Keratinocyte (primary cell): ENCODE data around the gene MESD. TPM values are rescaled to one million over a fixed set of nuclear protein-coding genes. Genes with fewer than 3 reads are reported as not detected.

Experiments
- DNase-seq: peaks from one replicate; pipeline ENCODE4 v3.0.0-alpha.2; 2011; ENCODE audit warnings: low read depth, missing footprints, low spot score
- FAIRE-seq: peaks from 2 replicates; lab custom pipeline; 2011; peaks lifted over from hg19 to GRCh38; lab: Jason Lieb, UNC
- H2AFZ ChIP-seq: 2 replicates; pipeline ENCODE4 v1.6.0; 2012; ENCODE audit warnings: low read length, control low read depth, inconsistent platforms; ENCODE audit not compliant: control insufficient read depth
- H3K27ac ChIP-seq: 2 replicates; pipeline ENCODE4 v1.5.1; 2011; ENCODE audit warnings: low read length; ENCODE audit not compliant: control insufficient read depth, insufficient read depth
- H3K27me3 ChIP-seq: 3 replicates; pipeline ENCODE4 v1.6.0; 2011; ENCODE audit warnings: low read length; ENCODE audit not compliant: control insufficient read depth, insufficient read depth; ENCODE audit errors: extremely low read depth
- H3K36me3 ChIP-seq, 2 experiments: 2 replicates in 1 of 2; 3 replicates in 1 of 2; pipeline ENCODE4 v1.5.1; 2011; ENCODE audit warnings: low read length in 2 of 2, mild to moderate bottlenecking in 1 of 2; ENCODE audit not compliant: control insufficient read depth in 2 of 2, insufficient read depth in 2 of 2; ENCODE audit errors: extremely low read depth in 1 of 2
- H3K4me1 ChIP-seq: 3 replicates; pipeline ENCODE4 v1.5.1; 2011; ENCODE audit warnings: low read length; ENCODE audit not compliant: control insufficient read depth, insufficient read depth; ENCODE audit errors: extremely low read depth
- H3K4me2 ChIP-seq: 3 replicates; pipeline ENCODE4 v1.6.0; 2011; ENCODE audit warnings: low read depth, low read length; ENCODE audit not compliant: control insufficient read depth, insufficient read depth; ENCODE audit errors: extremely low read depth
- H3K4me3 ChIP-seq, 3 experiments: fragments of 200-600 bp in 1 of 3; sonication (generic) in 1 of 3; 2 replicates in 2 of 3; 3 replicates in 1 of 3; pipeline ENCODE4 v1.5.1; 2011 to 2016; ENCODE audit warnings: low read length in 3 of 3, mild to moderate bottlenecking in 3 of 3, control low read depth in 2 of 3, inconsistent platforms in 1 of 3, low read depth in 1 of 3, mixed read lengths in 1 of 3, mixed run types in 1 of 3, moderate library complexity in 1 of 3; ENCODE audit not compliant: control insufficient read depth in 2 of 3, insufficient read depth in 2 of 3; ENCODE audit errors: extremely low read depth in 1 of 3
- H3K79me2 ChIP-seq: 2 replicates; pipeline ENCODE4 v1.6.0; 2012; ENCODE audit warnings: low read length; ENCODE audit not compliant: control insufficient read depth, insufficient read depth
- H3K9ac ChIP-seq: 3 replicates; pipeline ENCODE4 v1.6.0; 2011; ENCODE audit warnings: low read length; ENCODE audit not compliant: control insufficient read depth, insufficient read depth; ENCODE audit errors: extremely low read depth
- H3K9me1 ChIP-seq: 3 replicates; pipeline ENCODE4 v1.6.0; 2011; ENCODE audit warnings: low read length; ENCODE audit not compliant: control insufficient read depth, insufficient read depth; ENCODE audit errors: extremely low read depth
- H3K9me3 ChIP-seq: 2 replicates; pipeline ENCODE4 v1.5.1; 2012; ENCODE audit warnings: low read depth, low read length; ENCODE audit not compliant: control insufficient read depth
- H4K20me1 ChIP-seq: 3 replicates; pipeline ENCODE4 v1.6.0; 2011; ENCODE audit warnings: low read length; ENCODE audit not compliant: control insufficient read depth, insufficient read depth; ENCODE audit errors: extremely low read depth
- EZH2 ChIP-seq: IDR thresholded peaks from one replicate; pipeline ENCODE4 v1.6.1; 2012; ENCODE audit warnings: inconsistent platforms, mild to moderate bottlenecking, low read length, moderate library complexity
- dilution Hi-C: fragments of 300-500 bp; cut with MboI; formaldehyde crosslinking; loops from one replicate; pipeline ENCODE4 v1.7.0; 2020; ENCODE audit warnings: low sequenced_read_pairs; ENCODE audit not compliant: extremely low pct_ligation_motif_present
- polyA plus RNA-seq, 5 experiments: library from polyadenylated mRNA; depleted of rRNA in 3 of 5; stranded (reverse) in 3 of 5; stranded (forward) in 1 of 5; unstranded in 1 of 5; fragments of >200 nt; gene quantifications; 1 replicate in 1 of 5; 2 replicates in 3 of 5; 3 replicates in 1 of 5; pipeline versions ENCODE4 v1.2.1 to v1.2.3, GENCODE V29; 2011 to 2012; ENCODE audit warnings: missing spikeins in 2 of 5, low read depth in 1 of 5, low replicate concordance in 1 of 5
- TF ChIP-seq, protein P1 (sequence below), 3 experiments: IDR thresholded peaks in 1 of 3; conservative IDR thresholded peaks in 1 of 3; optimal IDR thresholded peaks in 1 of 3; 2 replicates in 2 of 3; 3 replicates in 1 of 3; pipeline versions ENCODE3 to v1.5.1; 2011; ENCODE audit warnings: low read length in 3 of 3, mild to moderate bottlenecking in 3 of 3, moderate library complexity in 2 of 3, control low read depth in 1 of 3, inconsistent platforms in 1 of 3; ENCODE audit not compliant: insufficient read depth in 2 of 3; ENCODE audit errors: extremely low read depth in 1 of 3

Gene MESD
- polyA plus RNA-seq, 1 donor (not counting 4 experiments of a cell fraction or from before 2014, with no cell fraction given) = 18.7 TPM

DNA sequence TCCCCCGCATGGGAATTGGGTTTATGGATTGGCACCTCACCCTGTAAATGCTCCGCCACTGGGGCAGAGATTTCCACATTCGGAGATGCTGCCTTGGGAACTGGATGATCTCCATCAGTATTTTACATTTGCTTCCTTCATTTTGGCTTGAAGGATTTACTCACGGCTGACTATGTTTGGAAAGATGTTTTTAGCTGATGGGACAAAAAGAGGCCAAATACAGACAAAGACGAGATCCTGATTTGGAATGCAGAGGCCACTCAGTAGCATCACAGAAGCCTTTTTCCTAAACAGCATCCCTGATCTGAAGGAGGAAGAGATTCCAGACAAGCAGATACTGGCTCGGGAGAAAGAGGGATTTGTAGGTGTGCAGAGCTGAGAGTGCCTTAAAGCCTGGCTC is 76.9 kb downstream of the MESD start:
- no peak overlapping the region for H3K9ac ChIP-seq
- TF ChIP-seq, protein P1, sequence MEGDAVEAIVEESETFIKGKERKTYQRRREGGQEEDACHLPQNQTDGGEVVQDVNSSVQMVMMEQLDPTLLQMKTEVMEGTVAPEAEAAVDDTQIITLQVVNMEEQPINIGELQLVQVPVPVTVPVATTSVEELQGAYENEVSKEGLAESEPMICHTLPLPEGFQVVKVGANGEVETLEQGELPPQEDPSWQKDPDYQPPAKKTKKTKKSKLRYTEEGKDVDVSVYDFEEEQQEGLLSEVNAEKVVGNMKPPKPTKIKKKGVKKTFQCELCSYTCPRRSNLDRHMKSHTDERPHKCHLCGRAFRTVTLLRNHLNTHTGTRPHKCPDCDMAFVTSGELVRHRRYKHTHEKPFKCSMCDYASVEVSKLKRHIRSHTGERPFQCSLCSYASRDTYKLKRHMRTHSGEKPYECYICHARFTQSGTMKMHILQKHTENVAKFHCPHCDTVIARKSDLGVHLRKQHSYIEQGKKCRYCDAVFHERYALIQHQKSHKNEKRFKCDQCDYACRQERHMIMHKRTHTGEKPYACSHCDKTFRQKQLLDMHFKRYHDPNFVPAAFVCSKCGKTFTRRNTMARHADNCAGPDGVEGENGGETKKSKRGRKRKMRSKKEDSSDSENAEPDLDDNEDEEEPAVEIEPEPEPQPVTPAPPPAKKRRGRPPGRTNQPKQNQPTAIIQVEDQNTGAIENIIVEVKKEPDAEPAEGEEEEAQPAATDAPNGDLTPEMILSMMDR (optimal IDR thresholded peaks at IDR 0.05 in 1 of 3, IDR thresholded peaks at IDR 0.05 in 1 of 3, conservative IDR thresholded peaks at IDR 0.05 in 1 of 3; ENCODE audit: extremely low read depth in 1 of 3, insufficient read depth in 2 of 3, low read length in 3 of 3) = no peak
- TF ChIP-seq EZH2 = no peak
- H3K9me1 ChIP-seq = no peaks in the 10 kb centered on the region
- DNase-seq (no peak), FAIRE-seq (no peak)
- dilution Hi-C loops = no loop called here
- H3K27me3 ChIP-seq = no peaks in the 10 kb centered on the region
- H3K4me1 ChIP-seq = peaks cover 10% of the 10 kb centered on the region
- no peaks in the 10 kb centered on the region for H3K9me3 ChIP-seq
- H3K4me2 ChIP-seq = no peak overlapping the region
- no peak overlapping the region for H3K4me3 ChIP-seq
- no peak overlapping the region for H3K27ac ChIP-seq
- no peaks in the 10 kb centered on the region for H3K79me2 ChIP-seq
- H4K20me1 ChIP-seq = no peaks in the 10 kb centered on the region
- no peaks in the 10 kb centered on the region for H3K36me3 ChIP-seq
- H2AFZ ChIP-seq = no peak overlapping the region

DNA sequence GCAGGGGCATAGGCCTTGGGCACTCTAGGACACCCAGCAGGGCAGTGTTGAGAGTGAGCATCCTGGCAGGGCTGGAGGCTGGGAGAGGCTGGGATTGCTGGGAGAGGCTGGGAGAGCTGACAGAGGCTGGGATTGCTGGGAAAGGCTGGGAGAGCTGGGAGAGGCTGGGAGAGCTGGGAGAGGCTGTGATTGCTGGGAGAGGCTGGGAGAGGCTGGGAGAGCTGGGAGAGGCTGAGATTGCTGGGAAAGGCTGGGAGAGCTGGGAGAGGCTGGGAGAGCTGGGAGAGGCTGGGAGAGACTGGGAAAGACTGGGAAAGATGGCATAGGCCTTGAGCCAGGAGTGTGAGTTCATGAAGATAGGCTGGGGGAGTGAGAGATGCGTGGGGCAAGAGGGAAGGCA is 77.8 kb downstream of the MESD start:
- Histone ChIP-seq H3K27me3 (no peaks in the 10 kb centered on the region), H3K4me1 (peaks cover 10% of the 10 kb centered on the region), H2AFZ (no peak overlapping the region), H3K27ac (no peak overlapping the region), H3K4me3 (no peak overlapping the region), H3K36me3 (no peaks in the 10 kb centered on the region), H3K4me2 (no peak overlapping the region), H4K20me1 (no peaks in the 10 kb centered on the region), H3K9me3 (no peaks in the 10 kb centered on the region), H3K79me2 (no peaks in the 10 kb centered on the region), H3K9ac (no peak overlapping the region), H3K9me1 (no peaks in the 10 kb centered on the region)
- FAIRE-seq = no peak
- TF ChIP-seq EZH2 = no peak
- TF ChIP-seq, protein P1 (optimal IDR thresholded peaks at IDR 0.05 in 1 of 3, IDR thresholded peaks at IDR 0.05 in 1 of 3, conservative IDR thresholded peaks at IDR 0.05 in 1 of 3; ENCODE audit: extremely low read depth in 1 of 3, insufficient read depth in 2 of 3, low read length in 3 of 3) = no peak
- dilution Hi-C loops = no loop called here
- no peak for DNase-seq
